Osteoblast (primary cell): ENCODE data around the gene PYY. TPM values are rescaled to one million over a fixed set of nuclear protein-coding genes. Genes with fewer than 3 reads are reported as not detected.

Source experiments
- DNase-seq: peaks from one replicate; pipeline ENCODE4 v3.0.0; 2011; ENCODE audit warnings: low spot score, mixed read lengths; ENCODE audit not compliant: insufficient read length; ENCODE audit errors: missing footprints
- H2AFZ ChIP-seq: 2 replicates; pipeline ENCODE4 v1.6.0; 2011; ENCODE audit warnings: mild to moderate bottlenecking, low read length
- H3K27ac ChIP-seq: 2 replicates; pipeline ENCODE4 v1.5.1; 2011; ENCODE audit warnings: mild to moderate bottlenecking, low read depth, low read length, moderate library complexity
- H3K27me3 ChIP-seq: 2 replicates; pipeline ENCODE4 v1.6.0; 2012; ENCODE audit warnings: mild to moderate bottlenecking, control low read depth, inconsistent platforms, low read length, moderate library complexity; ENCODE audit not compliant: insufficient read depth
- H3K36me3 ChIP-seq: 2 replicates; pipeline ENCODE4 v1.5.1; 2011; ENCODE audit warnings: mild to moderate bottlenecking, low read length, control low read depth, moderate library complexity; ENCODE audit not compliant: insufficient read depth
- H3K4me1 ChIP-seq: 2 replicates; pipeline ENCODE4 v1.5.1; 2011; ENCODE audit warnings: mild to moderate bottlenecking, low read length, control low read depth, moderate library complexity; ENCODE audit not compliant: insufficient read depth
- H3K4me2 ChIP-seq: 2 replicates; pipeline ENCODE4 v1.6.0; 2011; ENCODE audit warnings: mild to moderate bottlenecking, low read length; ENCODE audit not compliant: insufficient read depth
- H3K4me3 ChIP-seq: fragments of 200-600 bp; sonication (generic); 3 replicates; pipeline ENCODE4 v1.5.1; 2012; ENCODE audit warnings: mild to moderate bottlenecking, low read length, inconsistent platforms; ENCODE audit not compliant: insufficient read depth
- H3K79me2 ChIP-seq: 2 replicates; pipeline ENCODE4 v1.6.0; 2012; ENCODE audit warnings: mild to moderate bottlenecking, low read length, control low read depth, inconsistent platforms; ENCODE audit not compliant: insufficient read depth
- H3K9me3 ChIP-seq: 2 replicates; pipeline ENCODE4 v1.5.1; 2011; ENCODE audit warnings: low read depth, low read length, control low read depth
- H4K20me1 ChIP-seq: 2 replicates; pipeline ENCODE4 v1.6.0; 2012; ENCODE audit warnings: mild to moderate bottlenecking, low read length, control low read depth; ENCODE audit not compliant: insufficient read depth
- total RNA-seq: library from RNA; depleted of rRNA; stranded (reverse); fragments of >200 nt; gene quantifications from 2 replicates; pipeline ENCODE4 v1.2.3, GENCODE V29; 2012
- TF ChIP-seq, protein P1 (sequence below): IDR thresholded peaks from 2 replicates; pipeline ENCODE4 v1.5.1; 2011; ENCODE audit warnings: mild to moderate bottlenecking, low read depth, low read length, moderate library complexity; ENCODE audit errors: extremely low read depth

PYY gene
- total RNA-seq, 1 donor: not detected

DNA sequence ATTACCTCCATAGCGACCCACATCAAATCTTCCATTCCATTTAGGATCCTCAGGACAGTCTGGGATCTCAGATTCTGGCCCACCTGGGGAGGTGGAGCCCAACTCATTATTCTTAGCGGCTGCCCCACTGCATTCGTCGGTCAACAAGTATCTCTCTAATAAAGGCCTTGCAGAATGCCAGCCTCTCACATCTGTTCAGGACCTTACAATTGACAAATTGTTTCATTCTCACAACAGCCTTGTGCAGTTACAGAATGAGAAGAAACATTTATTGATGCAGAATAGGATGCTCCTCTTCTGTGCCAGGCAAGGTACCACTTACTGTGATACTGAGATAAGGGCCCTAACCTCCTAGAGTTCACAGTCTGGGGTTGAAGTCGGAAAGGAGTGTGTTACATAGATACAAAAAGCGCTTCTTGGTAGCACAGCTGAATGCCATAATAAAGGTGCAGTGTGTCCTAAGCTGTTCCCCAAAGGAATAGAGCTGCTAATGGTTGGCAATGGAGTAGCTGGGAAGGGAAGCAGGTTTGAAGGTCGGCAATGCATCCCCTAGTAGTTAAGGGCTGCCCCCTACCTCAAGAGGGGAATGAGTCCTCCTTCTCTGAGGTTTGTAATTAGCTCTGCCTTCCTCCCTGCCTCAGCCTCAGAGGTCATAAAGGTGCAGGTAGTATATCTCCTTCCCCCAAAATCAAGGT lies 44.1 kb downstream of the PYY start:
- DNase-seq: no peak
- Histone ChIP-seq H3K4me1 (peaks cover 15% of the 10 kb centered on the region), H3K4me2 (no peak overlapping the region), H3K36me3 (no peaks in the 10 kb centered on the region), H3K27me3 (peaks cover 41% of the 10 kb centered on the region), H3K4me3 (no peak overlapping the region), H2AFZ (no peak overlapping the region), H4K20me1 (no peaks in the 10 kb centered on the region), H3K27ac (no peak overlapping the region), H3K9me3 (no peaks in the 10 kb centered on the region), H3K79me2 (no peaks in the 10 kb centered on the region)
- TF ChIP-seq, protein P1, sequence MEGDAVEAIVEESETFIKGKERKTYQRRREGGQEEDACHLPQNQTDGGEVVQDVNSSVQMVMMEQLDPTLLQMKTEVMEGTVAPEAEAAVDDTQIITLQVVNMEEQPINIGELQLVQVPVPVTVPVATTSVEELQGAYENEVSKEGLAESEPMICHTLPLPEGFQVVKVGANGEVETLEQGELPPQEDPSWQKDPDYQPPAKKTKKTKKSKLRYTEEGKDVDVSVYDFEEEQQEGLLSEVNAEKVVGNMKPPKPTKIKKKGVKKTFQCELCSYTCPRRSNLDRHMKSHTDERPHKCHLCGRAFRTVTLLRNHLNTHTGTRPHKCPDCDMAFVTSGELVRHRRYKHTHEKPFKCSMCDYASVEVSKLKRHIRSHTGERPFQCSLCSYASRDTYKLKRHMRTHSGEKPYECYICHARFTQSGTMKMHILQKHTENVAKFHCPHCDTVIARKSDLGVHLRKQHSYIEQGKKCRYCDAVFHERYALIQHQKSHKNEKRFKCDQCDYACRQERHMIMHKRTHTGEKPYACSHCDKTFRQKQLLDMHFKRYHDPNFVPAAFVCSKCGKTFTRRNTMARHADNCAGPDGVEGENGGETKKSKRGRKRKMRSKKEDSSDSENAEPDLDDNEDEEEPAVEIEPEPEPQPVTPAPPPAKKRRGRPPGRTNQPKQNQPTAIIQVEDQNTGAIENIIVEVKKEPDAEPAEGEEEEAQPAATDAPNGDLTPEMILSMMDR: no peak

DNA sequence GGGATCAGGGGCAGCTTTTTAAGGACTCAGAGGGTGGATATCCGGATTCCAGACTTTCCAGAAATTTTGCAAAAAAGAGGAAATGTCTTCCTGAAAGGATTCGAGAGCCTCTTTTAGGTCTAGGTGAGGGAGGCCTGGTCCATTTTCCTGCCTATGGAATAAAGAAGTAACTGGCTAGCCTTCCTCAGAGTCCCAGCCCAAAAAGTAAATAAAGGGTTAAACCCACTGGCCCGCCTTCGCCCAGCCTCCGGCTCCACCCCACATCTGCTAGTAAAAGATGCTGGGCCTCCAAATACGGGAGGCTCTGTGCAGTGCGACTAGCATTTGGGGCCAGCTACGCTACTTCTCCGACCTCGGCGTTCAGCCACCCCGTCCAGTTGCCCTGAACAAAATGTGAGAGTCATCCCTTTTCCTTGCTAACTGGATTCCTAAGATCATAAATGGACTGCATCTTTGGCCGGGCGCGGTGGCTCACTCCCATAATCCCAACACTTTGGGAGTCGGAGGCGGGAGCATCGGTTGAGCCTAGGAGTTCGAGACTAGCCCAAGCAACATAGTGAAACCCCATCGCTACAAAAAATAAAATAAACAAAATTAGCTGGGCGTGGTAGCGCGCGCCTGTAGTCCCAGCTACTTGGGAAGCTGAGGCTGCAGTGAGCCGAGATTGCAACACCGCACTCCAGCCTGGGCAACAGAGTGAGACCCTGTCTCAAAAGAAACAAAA lies 45.6 kb downstream of the PYY start:
- DNase-seq: peak; percentile 95
- TF ChIP-seq, protein P1: no peak
- Histone ChIP-seq H3K9me3 (no peaks in the 10 kb centered on the region), H3K4me1 (peaks cover 15% of the 10 kb centered on the region), H3K36me3 (no peaks in the 10 kb centered on the region), H4K20me1 (no peaks in the 10 kb centered on the region), H3K27ac (no peak overlapping the region), H3K79me2 (no peaks in the 10 kb centered on the region), H3K27me3 (peaks cover 41% of the 10 kb centered on the region), H3K4me3 (peak overlapping the region; percentile 76), H2AFZ (peak overlapping the region; percentile 98), H3K4me2 (peak overlapping the region; percentile 90)

DNA sequence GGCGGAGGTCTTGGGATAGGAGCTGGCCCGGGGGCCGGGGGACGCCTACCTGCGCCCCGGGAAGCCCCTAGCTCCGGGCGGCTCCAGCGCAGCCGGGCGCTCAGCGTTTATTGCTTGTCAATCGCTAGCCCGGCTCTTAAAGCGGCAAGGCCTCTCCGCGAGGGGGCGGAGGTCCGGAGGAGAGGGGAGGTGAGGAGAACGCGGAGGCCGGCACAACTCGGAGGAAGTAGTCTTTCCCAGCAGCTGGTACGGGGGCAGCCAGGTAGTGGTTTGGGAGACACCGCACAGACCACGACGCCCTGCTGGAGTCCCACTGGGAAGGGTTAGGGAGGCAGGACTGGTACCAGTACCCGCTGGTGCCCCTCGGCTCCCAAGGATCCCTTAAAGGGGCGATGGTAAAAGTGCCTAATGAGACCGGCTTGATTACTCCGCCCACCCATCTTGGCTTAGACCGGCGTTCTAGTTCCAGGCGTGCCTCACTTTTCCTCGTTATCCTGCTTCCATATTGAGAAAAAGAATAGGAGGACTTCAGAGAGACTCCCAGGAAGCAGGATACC lies 46.2 kb downstream of the PYY start, which contains the start of gene MPP2:
Gene MPP2 (minus strand): TSS at position 112 of the 557 bp plus-strand sequence. CDS start 3,076 bp downstream, outside the sequence.
- no peak within 1 kb of the TSS for H3K27ac ChIP-seq
- TF ChIP-seq, protein P1: no peak

More for the DNA sequence above, 46.2 kb downstream of the PYY start, which contains the start of gene MPP2:
- Histone ChIP-seq H4K20me1 (no peaks in the 10 kb centered on the region), H3K27me3 (peaks cover 41% of the 10 kb centered on the region), H3K4me1 (peaks cover 15% of the 10 kb centered on the region), H3K4me2 (peak within 1 kb of the TSS; percentile 90), H3K4me3 (peak within 1 kb of the TSS; percentile 76), H2AFZ (peak within 1 kb of the TSS; percentile 98), H3K36me3 (no peaks in the 10 kb centered on the region), H3K79me2 (no peaks in the 10 kb centered on the region), H3K9me3 (no peaks in the 10 kb centered on the region)
- DNase-seq: peak; percentile 97
